HEK293 (cell line): ENCODE data around the gene FADS1.

Source experiments
- CTCF ChIA-PET: fragments of 350-600 bp; formaldehyde crosslinking; extraction: SDS; loops from one replicate; lab custom pipeline; 2021; ENCODE audit warnings: antibody characterized with exemption; lab: Yijun Ruan, JAX
- POLR2A ChIA-PET: fragments of 300-600 bp; formaldehyde crosslinking; extraction: SDS; loops from one replicate; lab custom pipeline; 2020; ENCODE audit warnings: antibody characterized with exemption, inconsistent platforms; lab: Yijun Ruan, JAX
- H3K27ac ChIP-seq: fragments of 200-500 bp; sonication (Bioruptor generic); 2 replicates; pipeline ENCODE4 v1.5.1; 2014; ENCODE audit warnings: low read depth, low read length, control low read depth, inconsistent platforms; ENCODE audit errors: extremely low read depth
- H3K36me3 ChIP-seq, 2 experiments: fragments of 200-500 bp in 1 of 2; sonication (Bioruptor generic) in 1 of 2; 1 replicate in 1 of 2; 2 replicates in 1 of 2; pipeline ENCODE4 v1.5.1; 2014 to 2017; ENCODE audit warnings: inconsistent platforms in 2 of 2, low read length in 2 of 2; ENCODE audit not compliant: control insufficient read depth in 2 of 2, insufficient read depth in 1 of 2
- H3K4me1 ChIP-seq: fragments of 200-500 bp; sonication (Bioruptor generic); 2 replicates; pipeline ENCODE4 v1.5.1; 2014; ENCODE audit warnings: mild to moderate bottlenecking, low read length, inconsistent platforms; ENCODE audit not compliant: control insufficient read depth, insufficient read depth
- H3K4me3 ChIP-seq: 2 replicates; pipeline ENCODE4 v1.5.1; 2011; ENCODE audit warnings: low read depth, mild to moderate bottlenecking, control low read depth, low read length, moderate library complexity
- H3K9me3 ChIP-seq: fragments of 200-500 bp; sonication (Bioruptor generic); 2 replicates; pipeline ENCODE4 v1.5.1; 2014; ENCODE audit warnings: low read depth, low read length, inconsistent platforms; ENCODE audit not compliant: control insufficient read depth, insufficient read depth
- AEBP2 ChIP-seq: fragments of 450-650 bp; formaldehyde crosslinking; IDR thresholded peaks from 2 replicates; pipeline ENCODE4 v1.5.1; 2016; ENCODE audit warnings: missing biosample characterization, missing genetic modification characterization, borderline replicate concordance
- ELK4 ChIP-seq: IDR thresholded peaks from 2 replicates; pipeline ENCODE4 v1.6.1; 2011; ENCODE audit warnings: mild to moderate bottlenecking, low read depth, low read length, borderline replicate concordance
- KLF10 ChIP-seq: fragments of 450-650 bp; IDR thresholded peaks from 2 replicates; pipeline ENCODE4 v1.5.1; 2018; ENCODE audit warnings: missing biosample characterization, mild to moderate bottlenecking, missing genetic modification characterization
- PRDM10 ChIP-seq: fragments of 450-650 bp; formaldehyde crosslinking; IDR thresholded peaks from 2 replicates; pipeline ENCODE4 v1.5.1; 2016; ENCODE audit warnings: missing biosample characterization, missing genetic modification characterization
- REST ChIP-seq: fragments of 450-650 bp; formaldehyde crosslinking; IDR thresholded peaks from 2 replicates; pipeline ENCODE4 v1.5.1; 2016; ENCODE audit warnings: missing biosample characterization, missing genetic modification characterization
- ZBTB26 ChIP-seq: fragments of 450-650 bp; formaldehyde crosslinking; optimal IDR thresholded peaks from 2 replicates; pipeline ENCODE3; 2016; ENCODE audit warnings: missing biosample characterization, mild to moderate bottlenecking, missing genetic modification characterization
- ZBTB48 ChIP-seq: fragments of 450-650 bp; formaldehyde crosslinking; IDR thresholded peaks from 2 replicates; pipeline ENCODE4 v1.5.1; 2016; ENCODE audit warnings: missing biosample characterization, missing genetic modification characterization
- ZNF148 ChIP-seq: fragments of 450-650 bp; formaldehyde crosslinking; IDR thresholded peaks from 2 replicates; pipeline ENCODE4 v1.5.0; 2017; ENCODE audit warnings: missing biosample characterization, missing genetic modification characterization, borderline replicate concordance
- ZNF155 ChIP-seq: fragments of 450-650 bp; formaldehyde crosslinking; IDR thresholded peaks from 2 replicates; pipeline ENCODE4 v1.5.1; 2016; ENCODE audit warnings: missing biosample characterization, missing genetic modification characterization
- ZNF350 ChIP-seq: fragments of 450-650 bp; formaldehyde crosslinking; IDR thresholded peaks from 2 replicates; pipeline ENCODE4 v1.5.0; 2017; ENCODE audit warnings: missing biosample characterization, mild to moderate bottlenecking, missing genetic modification characterization
- ZNF416 ChIP-seq: fragments of 450-650 bp; formaldehyde crosslinking; IDR thresholded peaks from 2 replicates; pipeline ENCODE4 v1.5.1; 2016; ENCODE audit warnings: missing biosample characterization, missing genetic modification characterization
- ZNF549 ChIP-seq: fragments of 450-650 bp; IDR thresholded peaks from 2 replicates; pipeline ENCODE4 v1.5.1; 2018; ENCODE audit warnings: missing biosample characterization, missing genetic modification characterization, mild to moderate bottlenecking, inconsistent platforms, moderate library complexity
- ZNF596 ChIP-seq: fragments of 450-650 bp; IDR thresholded peaks from 2 replicates; pipeline ENCODE4 v1.5.0; 2018; ENCODE audit warnings: missing biosample characterization, mild to moderate bottlenecking, missing genetic modification characterization, moderate library complexity
- ZNF654 ChIP-seq: fragments of 450-650 bp; formaldehyde crosslinking; IDR thresholded peaks from 2 replicates; pipeline ENCODE4 v1.5.1; 2016; ENCODE audit warnings: low read depth, missing biosample characterization, missing genetic modification characterization
- ZNF792 ChIP-seq: fragments of 450-650 bp; formaldehyde crosslinking; IDR thresholded peaks from 2 replicates; pipeline ENCODE4 v1.5.1; 2016; ENCODE audit warnings: missing biosample characterization, missing genetic modification characterization
- ZSCAN4 ChIP-seq: fragments of 450-650 bp; formaldehyde crosslinking; IDR thresholded peaks from 2 replicates; pipeline ENCODE4 v1.5.1; 2017; ENCODE audit warnings: missing biosample characterization, missing genetic modification characterization

The FADS1 gene

GRCh38 chr11:61855939-61856680 lies 39.3 kb upstream of the FADS1 start:
- ChIA-PET CTCF (interaction anchor here (0.6 to 1.3 kb wide), 2 partner anchors 92 to 219 kb away, joined by 4 to 5 read pairs; no protein-coding TSS in a partner anchor), POLR2A (no interaction called here)
- Histone ChIP-seq H3K4me1 (no peaks in the 10 kb centered on the region), H3K4me3 (no peak overlapping the region), H3K27ac (no peak overlapping the region), H3K9me3 (no peaks in the 10 kb centered on the region), H3K36me3 (no peaks in the 10 kb centered on the region; a peak in 1 of 3 replicates)
- no peak for TF ChIP-seq ZNF549 (tag by site-specific recombination)
- no peak for TF ChIP-seq ZNF654 (tag by site-specific recombination)
- TF ChIP-seq ZSCAN4 (tag by site-specific recombination): no peak
- peak; percentile 77 for TF ChIP-seq REST (tag by site-specific recombination)
- TF ChIP-seq ZNF155 (tag by site-specific recombination): no peak
- no peak for TF ChIP-seq ZBTB48
- TF ChIP-seq ZNF416 (tag by site-specific recombination): no peak
- TF ChIP-seq ELK4: no peak

GRCh38 chr11:61854966-61855714 lies 38.3 kb upstream of the FADS1 start:
- Histone ChIP-seq H3K4me1 (no peaks in the 10 kb centered on the region), H3K36me3 (peaks cover 0 to 4% of the 10 kb centered on the region in 2 experiments; a peak in 2 of 3 replicates), H3K9me3 (no peaks in the 10 kb centered on the region), H3K4me3 (no peak overlapping the region), H3K27ac (no peak overlapping the region)
- ChIA-PET CTCF (interaction anchor here (1.1 kb wide), 1 partner anchor 227 kb away, joined by 3 read pairs; no protein-coding TSS in a partner anchor), POLR2A (no interaction called here)
- no peak for TF ChIP-seq KLF10
- no peak for TF ChIP-seq ZNF148 (tag by site-specific recombination)
- TF ChIP-seq PRDM10 (tag by site-specific recombination): no peak
- TF ChIP-seq AEBP2 (tag by site-specific recombination): no peak
- TF ChIP-seq ZBTB26 (tag by site-specific recombination): no peak
- no peak for TF ChIP-seq ZNF596 (tag by site-specific recombination)
- no peak for TF ChIP-seq ZNF792 (tag by site-specific recombination)
- TF ChIP-seq ZNF350: no peak
